ENCODE data around the gene PHPT1.
"Not testable (repeated sequence)": the region's sequence is repeated elsewhere in the genome, so short reads cannot be mapped to it uniquely, and the experiment has no call there.

PHPT1 gene

DNA sequence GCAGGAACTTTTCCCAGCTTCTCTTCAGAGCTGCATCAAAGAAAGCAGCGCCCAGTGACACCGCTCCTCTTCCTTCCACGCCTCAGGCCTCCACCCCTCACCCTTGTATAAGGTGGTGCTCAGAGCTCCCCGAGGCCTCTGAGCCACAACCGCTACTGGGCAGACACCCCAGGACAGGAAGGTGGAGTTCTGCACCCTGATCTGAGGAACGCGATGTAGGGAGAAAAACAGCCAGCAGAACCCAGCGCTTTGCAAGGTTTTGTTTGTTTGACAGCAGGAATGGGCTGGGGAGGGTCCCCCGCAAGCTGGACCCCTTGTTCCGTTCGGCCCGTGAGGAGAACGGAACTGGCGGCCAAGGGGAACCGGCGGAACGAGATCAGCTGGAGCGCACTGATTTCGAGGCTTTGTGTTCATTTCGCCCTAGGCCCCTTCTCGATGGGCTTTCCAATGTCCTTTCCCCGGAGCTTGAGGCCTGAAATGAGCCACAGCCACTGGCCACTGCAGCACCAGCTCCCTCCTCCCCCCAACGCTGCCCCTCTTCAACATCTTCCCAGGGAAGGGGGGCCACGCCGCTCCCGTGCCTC is 12.8 kb downstream of the PHPT1 start:
- no peak for DNase-seq

DNA sequence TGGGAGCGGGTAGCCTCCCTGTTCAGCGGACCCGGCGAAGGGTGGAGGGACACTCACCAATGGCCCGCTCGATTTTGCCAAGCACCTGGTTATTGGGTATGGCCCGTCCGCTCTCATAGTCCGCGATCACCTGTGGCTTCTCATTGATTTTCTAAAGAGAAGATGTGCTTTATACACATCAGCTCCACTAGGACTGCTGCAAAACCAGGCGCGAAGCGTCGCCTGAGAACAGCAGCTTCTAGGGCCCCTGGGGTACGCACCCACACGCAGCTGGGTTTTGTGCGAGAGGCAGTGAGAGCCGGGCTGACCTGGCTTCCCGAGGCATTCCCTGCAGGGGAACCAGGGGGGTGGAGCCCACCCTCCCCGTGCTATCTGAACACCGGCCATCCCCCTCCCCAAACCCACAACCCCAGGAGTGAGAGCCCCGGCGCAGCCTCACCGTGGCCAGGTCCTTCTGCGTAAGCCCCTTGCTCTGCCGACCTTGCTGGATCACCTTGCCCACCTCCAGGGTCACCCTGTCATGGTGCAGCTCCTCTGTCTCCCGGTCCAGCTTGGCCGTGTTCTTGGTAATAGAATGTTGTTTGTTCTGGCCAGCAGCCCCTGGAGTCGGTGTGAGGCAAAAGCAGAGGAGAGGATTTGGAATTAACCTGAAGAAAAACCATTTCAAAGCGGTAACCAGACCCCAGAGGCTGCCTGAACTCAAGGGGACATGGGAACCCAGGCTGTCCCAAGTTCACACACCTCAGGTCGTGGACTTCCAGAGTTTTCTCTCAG is 13.8 kb downstream of the PHPT1 start:
- DNase-seq = no peak

DNA sequence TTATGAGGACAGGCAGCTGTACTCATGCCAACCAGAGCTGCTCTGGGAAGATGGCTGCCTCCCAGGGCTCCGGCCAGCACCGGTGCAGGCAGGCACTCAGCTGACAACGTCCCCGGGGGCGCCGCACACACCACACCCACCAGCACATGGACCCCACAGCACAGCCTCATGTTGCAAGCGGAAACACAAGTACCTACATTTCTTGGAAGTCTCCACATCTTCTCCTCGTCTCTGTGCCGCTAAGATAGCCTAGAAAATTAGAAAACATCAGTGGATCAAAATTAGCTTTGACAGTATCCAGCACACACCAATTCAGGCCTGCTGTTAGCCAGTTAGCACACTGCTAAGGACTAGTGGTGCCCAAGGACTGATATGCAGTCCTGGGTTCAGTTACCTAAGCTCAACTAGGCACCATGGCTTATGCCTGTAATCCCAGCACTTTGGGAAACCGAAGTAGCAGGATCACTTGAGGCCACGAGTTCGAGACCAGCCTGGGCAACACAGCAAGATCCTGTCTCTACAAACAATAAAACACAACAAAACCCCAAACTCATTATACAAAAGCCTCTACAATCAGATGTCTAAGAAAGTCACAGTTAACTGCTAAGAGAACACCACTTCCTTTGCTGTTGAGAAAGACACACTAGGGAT is 14.5 kb downstream of the PHPT1 start:
- no peak for DNase-seq

DNA sequence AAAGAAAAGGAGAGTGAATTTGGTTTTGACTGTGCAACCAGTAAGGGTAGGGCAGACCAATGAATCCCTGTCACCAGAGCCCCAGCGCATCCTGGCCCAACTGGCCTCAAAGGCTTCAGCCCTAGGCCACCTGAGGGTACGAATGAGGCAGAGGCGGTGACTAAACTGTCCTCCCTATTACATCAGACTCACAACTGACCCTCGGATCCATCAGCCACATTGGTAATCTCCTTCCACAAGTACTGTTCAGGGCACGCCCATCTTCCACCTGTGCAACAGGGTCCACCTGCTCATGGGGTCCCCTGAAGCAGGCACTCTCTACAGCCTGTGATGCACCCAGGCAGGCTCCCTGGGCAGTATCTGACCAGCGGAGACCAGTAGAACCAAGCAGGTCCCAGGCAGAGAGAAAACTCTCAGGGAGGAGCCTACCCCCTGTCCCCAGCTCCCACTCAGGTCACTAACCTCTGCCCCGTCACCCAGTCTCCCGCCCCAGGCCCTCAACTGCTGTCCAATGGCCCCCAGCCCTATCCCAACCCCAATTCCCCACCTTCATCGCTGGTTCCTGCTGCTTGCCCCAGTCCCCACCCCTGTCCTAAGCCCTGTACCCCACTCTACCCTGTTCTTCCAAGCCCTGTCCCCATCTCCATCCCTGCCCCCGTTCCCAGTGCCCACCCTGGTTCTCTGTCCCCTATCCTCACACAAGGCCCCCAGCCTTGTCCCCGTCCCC is 16.0 kb downstream of the PHPT1 start:
- DNase-seq = no peak

DNA sequence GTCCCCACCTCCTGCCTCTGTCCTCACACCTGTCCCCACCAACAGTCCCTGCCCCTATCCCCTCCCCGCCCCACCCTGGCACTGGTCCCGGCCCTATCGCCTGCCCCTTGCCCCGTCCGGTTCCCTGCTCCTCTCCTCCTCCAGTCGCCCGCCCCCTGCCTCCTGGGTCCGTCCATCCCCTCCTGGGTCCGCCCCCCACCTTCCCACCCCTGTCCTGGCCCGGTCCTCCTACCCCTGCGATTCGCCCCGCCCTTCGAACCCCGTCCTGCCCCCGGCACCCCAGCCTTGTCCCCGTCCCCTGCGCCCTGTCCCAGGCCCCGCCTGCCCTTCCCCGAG is 16.5 kb downstream of the PHPT1 start:
- no peak for DNase-seq

DNA sequence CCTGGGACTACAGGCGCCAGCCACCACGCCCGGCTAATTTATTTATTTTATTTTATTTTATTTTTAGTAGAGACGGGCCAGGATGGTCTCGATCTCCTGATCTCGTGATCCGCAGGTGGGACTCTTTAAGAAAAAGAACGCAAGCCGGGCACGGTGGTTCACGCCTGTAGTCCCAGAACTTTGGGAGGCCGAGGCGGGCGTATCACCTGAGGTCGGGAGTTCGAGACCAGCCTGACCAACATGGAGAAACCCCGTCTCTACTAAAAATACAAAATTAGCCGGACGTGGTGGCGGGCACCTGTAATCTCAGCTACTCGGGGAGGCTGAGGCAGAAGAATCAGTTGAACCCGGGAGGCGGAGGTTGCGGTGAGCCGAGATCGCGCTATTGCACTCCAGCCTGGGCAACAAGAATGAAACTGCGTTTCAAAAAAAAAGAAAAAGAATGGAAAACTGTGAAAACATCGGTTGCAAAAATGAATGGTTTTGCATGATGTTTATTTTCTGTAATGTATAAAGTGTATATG is 17.8 kb downstream of the PHPT1 start:
- DNase-seq = not testable (repeated sequence)

DNA sequence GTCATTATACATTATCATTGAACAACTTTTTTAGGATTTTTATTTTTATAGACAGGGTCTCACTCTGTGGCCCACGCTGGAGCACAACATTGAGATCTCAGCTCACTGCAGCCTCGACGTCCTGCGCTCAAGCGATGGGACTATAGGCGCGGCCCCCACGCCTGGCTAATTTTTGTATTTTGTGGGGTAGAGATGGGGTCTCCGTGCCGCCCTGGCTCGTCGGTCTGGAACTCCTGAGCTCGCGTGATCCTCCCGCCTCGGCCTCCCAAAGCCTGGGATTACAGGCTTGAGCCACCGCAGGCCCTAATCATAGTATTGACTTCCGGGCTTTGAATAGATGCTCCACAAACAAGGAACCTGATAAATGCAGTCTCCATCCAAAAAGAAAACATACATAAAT is 18.3 kb downstream of the PHPT1 start:
- DNase-seq = no peak

DNA sequence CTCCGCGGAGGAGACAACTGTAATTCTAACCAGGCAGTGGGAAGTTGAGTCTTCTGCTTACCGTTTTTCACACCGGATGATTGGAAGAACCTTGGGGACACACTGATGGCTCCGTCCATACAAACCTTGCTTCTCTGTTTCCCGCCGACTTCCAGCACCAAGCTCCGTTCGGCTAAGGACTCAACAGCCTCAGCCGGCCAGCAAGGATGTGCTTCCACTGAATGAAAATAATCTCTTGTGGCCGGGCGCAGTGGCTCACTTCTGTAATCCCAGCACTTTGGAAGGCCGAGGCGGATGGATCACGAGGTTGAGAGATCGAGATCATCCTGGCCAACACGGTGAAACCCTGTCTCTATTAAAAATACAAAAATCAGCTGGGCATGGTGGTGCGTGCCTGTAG is 18.7 kb downstream of the PHPT1 start:
- no peak for DNase-seq

DNA sequence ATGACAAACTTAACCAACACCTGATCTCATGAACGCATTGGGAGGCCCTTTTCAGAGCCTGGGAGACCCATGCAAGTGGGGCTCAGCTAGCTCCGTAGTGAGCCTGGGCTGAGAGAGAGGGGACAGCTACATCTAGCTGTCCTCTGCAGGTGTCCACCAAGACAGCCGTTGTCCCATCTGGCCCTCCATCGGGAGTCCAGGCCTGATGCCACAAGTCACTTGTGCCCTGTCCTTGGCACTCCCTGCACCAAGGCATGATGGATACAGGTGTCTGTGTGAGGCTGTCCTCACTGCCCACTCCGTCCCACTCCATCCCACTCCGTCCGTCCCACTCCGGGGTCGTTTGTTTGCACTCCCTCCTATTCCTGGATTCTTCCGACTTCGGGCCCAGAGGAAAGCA is 19.4 kb downstream of the PHPT1 start:
- DNase-seq = no peak

DNA sequence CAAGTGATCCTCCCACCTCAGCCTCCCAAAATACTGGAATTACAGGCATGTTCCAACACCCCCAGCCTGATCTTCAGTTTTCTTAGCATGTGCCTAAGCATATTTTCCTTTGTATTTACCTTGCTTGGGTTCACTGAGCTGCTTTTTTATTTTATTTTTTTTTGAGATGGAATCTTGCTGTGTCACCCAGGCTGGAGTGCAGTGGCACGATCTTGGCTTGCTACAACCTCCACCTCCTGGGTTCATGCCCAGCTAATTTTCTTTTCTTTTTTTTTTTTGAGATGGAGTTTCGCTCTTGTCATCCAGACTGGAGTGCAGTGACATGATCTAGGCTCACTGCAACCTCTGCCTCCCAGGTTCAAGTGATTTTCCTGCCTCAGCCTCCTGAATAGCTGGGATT is 20.4 kb downstream of the PHPT1 start:
- not testable (repeated sequence) for DNase-seq

DNA sequence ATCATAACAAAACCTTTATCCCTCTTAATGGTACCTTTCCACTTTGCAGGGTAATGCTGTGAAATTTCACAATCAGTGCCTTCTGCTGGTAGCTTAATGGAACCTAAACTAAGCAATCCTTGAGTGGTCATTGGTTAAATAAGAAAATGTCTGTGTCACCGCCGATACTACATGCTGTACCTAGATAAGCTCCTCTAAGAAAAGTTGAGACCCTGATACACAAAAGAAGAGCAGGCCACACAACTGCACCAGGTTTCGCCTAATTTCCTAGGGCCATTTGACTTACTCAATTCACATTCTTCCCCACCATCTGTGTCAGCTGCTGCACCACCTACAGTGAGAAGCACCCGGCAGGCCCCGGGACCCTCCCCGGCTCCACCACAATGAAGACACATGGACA is 25.9 kb downstream of the PHPT1 start:
- DNase-seq = no peak

DNA sequence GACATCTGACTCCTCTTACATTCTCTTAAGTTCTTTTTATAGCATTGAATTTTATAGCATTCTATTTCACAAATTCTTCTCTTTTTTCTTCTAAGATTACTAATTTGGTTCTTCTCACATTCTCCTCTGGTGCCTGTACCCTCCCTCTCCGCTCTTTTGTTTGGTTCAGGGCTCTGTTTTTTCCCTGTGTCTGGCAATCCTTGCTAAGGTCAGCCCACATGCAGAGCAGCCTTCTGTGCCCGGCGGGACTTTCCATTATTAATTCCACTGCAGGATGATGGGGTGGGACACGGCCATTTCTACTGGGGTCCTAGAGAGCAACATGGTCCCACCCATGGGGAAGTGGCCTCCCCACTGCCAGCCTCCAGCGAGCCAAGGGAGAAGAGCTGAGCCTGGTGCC is 27.3 kb downstream of the PHPT1 start:
- DNase-seq = no peak

DNA sequence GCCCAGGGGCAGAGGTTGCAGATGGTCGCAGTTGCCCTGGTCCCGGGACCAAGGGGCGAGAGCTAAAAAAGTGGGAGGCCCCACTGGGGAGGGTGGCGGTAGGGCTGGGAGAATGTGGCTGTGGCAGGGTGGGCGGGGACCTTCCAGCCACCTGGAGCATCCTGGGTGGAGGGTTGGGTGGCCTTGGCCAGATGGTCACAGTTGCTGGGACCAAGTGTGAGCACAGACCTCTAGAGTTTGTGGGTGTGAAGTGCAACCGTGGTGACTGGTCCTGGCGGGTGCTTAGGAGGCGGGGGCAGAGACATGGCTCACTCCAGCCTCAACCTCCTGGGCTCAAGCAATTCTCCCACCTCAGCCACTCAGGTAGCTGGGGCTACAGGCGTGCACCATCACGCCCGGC is 31.4 kb downstream of the PHPT1 start:
- no peak for DNase-seq

DNA sequence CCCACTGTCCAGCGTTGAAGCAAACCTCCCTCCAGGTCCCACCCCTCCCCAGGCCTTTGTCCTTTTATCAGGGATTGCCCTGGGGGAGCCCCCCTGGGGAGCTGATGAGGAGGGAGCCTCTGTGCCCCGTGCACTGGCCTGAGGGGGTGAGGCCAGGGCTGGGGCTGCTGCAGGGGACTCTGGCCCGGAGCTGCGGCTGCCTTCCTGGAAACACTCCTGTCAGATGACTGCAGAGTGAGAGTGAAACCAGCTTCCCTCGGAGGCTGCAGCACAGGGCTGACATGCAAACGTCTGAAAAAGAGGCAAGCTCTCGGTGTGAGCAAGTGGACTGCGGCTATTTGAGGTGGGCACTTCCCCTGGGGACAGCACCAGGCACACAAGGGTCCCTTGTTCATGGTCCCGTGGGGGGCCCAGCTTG is 32.5 kb downstream of the PHPT1 start:
- no peak for DNase-seq

DNA sequence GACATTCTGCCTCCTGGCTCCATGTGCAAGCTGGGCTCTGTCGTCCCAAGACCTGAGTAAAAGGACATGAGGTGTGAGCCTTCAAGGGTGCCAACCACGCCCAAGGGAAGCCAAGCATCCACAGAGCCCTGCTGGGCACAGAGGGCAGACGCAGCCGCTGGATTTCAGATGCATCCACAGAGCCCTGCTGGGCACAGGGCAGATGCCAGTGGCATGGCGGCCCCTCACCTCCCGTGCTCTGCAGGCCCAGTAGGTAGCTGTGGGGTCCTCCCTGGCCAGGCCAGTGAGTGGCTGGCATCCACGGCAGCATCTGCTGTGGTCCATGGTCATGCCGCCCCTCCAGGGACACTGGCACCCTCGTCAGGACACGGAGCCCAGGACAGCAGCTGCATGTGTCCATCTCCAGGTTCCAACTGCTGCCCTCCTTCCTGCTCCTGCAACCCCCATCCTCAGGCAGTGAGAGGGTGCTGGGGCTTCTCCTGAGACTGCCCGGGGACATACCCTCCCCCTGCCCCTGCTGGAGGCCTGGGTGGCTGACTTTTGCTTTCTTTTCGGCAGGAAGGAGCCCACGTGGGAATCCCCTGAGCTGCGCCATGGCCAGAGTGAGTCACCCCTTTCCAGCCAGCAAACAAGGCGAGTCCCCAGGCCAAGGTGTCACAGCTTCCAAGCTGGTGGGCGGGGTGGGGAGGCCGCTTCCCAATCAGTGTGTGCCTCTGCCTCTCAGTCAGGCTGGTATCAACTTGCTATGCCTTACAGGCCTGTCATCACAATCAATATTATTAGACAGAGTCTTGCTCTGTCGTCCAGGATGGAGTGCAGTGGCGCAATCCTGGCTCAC is 33.1 kb downstream of the PHPT1 start:
- DNase-seq = peak; percentile 11

DNA sequence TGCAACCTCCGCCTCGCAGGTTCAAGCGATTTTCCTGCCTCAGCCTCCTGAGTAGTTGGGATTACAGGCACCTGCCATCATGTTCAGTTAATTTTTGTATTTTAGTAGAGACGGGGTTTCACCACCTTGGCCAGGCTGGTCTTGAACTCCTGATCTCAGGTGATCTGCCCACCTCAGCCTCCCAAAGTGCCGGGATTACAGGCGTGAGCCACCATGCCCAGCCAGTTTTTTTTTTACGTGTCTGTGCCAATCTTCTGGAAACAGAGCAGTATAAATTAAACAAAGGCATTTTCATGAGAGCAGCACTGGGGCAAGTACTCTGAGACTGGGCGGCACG is 33.7 kb downstream of the PHPT1 start:
- DNase-seq = not testable (repeated sequence)

DNA sequence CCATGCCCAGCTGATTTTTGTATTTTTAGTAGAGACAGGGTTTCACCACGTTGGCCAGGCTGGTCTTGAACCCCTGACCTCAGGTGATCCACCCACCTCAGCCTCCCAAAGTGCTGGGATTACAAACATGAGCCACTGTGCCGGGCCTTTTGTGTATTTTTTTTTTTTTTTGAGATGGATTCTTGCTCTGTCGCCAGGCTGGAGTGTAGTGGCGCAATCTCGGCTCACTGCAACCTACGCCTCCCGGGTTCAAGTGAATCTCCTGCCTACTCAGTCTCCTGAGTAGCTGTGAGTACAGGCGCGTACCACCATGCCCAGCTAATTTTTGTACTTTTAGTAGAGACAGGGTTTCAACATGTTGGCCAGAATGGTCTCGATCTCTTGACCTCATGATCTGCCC is 34.5 kb downstream of the PHPT1 start:
- DNase-seq = not testable (repeated sequence)

DNA sequence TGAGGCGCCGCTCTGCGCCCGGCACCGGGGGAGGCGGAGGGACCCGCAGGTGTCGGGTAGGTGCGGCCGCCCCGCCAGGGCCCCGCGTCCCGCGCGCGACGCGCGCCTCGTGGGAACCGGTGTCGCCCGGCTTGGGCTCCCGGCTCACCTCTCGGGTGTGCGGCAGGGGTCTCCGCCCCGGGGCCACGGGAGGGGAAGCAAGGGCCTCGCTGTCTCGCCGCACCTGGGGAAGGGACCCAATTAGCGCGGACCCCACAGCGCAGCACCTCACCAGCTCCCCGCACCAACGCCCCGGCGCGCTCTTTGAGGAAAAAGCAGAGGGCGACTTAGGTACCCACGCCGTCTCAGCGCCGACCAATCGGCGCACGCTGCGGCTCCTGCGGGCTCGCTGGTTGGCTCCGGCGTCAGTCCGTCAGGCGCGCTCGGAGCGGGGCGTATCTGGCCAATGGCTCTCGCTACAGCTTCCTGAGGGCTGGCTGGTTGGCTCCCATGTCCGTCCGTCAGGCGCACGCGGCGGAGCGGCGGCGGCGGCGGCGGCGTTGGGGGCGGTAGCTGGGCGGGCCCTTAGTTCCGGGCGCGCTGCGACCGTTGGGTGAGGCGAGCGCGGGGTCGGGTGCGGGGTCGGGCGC is 36.9 kb downstream of the PHPT1 start, which contains the start of gene TRAF2:
TSS of gene TRAF2 (plus strand) at position 567 of the 629 bp plus-strand sequence. CDS start 12,225 bp downstream, outside the sequence.
- peak; percentile 97 for DNase-seq

DNA sequence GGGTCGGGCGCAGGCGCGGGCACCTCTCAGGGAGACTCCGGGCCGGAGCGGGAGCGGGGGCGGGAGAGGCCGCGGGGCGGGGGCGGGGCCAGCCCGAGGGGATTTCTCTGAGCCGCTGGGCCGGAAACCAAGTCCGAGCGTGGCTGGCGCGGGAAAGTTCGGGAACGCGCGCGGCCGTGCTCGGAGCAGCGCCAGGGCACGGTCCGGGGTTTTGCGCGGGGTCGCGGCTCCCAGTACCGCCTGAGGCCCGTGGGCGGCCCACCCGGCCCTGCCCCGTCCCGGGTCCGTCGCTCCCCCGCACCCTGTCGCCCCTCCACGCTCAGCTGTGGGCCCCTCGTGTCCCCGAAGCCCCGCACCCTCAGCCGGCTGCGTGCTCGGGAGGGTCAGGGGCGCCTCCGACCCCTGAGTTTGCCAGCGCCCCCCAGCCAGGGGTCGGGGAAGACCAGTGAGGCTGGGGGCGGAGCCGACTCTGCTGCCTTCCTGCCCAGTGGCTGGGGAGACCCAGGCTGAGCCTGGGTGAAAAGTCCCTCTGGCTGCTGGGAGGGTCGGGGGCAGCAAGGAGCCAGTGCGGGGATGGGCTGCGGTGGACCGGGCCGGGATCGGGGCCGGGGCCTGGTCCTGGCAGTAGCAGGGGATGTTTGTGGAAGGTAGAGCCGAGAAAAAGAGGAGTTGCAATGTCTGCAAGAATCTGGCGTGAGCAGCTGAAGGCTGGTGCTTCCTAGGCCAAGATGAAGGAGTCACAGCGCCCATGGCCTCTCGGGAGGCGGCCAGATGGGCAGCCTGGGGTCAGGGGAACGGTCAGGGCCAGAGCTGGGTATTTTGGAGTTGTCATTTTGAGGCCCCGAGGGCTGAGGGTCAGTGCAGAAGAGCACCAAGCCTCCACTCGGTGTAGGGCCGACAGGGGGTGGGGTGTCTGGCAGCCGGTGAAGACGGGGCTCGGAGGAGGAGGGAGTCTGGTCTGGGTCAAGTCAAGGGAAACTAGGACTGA is 37.7 kb downstream of the PHPT1 start:
- DNase-seq = no peak

DNA sequence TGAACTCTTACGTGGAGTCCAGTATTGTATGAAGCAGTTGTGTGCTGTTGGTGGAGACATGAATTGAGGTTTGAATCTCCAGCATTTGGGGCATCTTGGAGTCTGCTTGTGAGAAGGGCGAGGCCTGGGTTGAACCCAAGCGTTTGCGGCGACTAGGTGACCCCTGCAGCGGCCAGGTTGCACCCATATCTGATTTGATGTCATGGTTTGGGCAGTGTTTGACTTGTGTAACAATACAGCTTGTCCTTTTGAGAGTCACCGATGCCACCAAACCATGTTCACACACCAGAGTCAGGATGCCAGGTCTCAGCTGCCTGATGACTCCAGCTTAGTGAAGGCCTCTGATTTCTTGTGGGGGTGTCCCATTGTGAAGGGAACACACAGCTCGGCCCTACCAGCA is 39.2 kb downstream of the PHPT1 start:
- no peak for DNase-seq

DNA sequence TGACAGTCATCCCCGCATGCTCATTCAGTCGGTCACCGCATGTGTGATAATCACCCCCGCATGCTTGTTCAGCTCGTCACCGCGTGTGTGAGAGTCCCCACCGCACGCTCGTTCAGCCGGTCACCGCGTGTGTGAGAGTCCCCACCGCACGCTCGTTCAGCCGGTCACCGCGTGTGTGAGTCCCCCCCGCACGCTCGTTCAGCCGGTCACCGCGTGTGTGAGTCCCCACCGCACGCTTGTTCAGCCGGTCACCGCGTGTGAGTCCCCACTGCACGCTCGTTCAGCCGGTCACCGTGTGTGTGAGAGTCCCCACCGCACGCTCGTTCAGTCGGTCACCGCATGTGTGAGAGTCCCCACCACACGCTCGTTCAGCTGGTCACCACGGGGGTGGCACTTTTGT is 40.6 kb downstream of the PHPT1 start:
- DNase-seq = no peak
